Measurements from ENCODE around the gene ESYT1.

Gene ESYT1

GRCh38 chr12:56158926-56159461 lies 30.9 kb downstream of the ESYT1 start:
- peak overlapping the region; percentile 94 for H3K27ac ChIP-seq

DNA sequence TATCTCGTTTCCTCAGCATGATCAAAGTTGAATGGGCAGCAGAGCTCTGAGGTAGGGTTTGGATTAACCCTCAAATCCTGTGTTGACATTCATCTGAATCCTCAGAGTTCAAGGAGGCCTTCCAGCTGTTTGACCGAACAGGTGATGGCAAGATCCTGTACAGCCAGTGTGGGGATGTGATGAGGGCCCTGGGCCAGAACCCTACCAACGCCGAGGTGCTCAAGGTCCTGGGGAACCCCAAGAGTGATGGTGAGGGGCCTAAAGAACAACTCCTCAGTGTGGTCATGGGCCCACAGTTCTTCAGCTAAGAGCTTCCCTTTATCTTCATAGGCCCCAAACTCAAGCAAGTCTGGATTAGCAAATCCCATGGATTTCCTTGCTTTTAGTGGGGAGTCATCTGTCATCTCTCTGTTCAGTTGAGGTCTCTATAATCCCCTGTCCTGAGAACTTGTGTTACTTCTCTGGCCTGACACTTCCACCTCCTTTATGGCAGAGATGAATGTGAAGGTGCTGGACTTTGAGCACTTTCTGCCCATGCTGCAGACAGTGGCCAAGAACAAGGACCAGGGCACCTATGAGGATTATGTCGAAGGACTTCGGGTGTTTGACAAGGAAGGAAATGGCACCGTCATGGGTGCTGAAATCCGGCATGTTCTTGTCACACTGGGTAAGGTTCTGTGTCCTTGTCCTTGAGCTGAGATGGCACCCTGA lies 31.6 kb downstream of the ESYT1 start:
- peak overlapping the region; percentile 94 for H3K27ac ChIP-seq
- TF ChIP-seq CTCF (conservative IDR thresholded peaks at IDR 0.05) = no peak

More at GRCh38 chr12:56158926-56159461, 30.9 kb downstream of the ESYT1 start:
- no peak for TF ChIP-seq CTCF (conservative IDR thresholded peaks at IDR 0.05)

GRCh38 chr12:56160193-56160763 lies 32.2 kb downstream of the ESYT1 start:
- TF ChIP-seq CTCF (conservative IDR thresholded peaks at IDR 0.05) = no peak
- peak overlapping the region; percentile 94 for H3K27ac ChIP-seq

GRCh38 chr12:56160894-56161689 lies 33.0 kb downstream of the ESYT1 start:
- TF ChIP-seq CTCF (conservative IDR thresholded peaks at IDR 0.05) = no peak
- peak overlapping the region; percentile 94; the same call in 1 of the 2 replicates for H3K27ac ChIP-seq

- no peak for TF ChIP-seq CTCF (conservative IDR thresholded peaks at IDR 0.05)
- H3K27ac ChIP-seq = peak overlapping the region; percentile 94; the same call in 1 of the 2 replicates
Observed at GRCh38 chr12:56161690-56162351, 33.8 kb downstream of the ESYT1 start.

GRCh38 chr12:56162468-56163290 lies 34.6 kb downstream of the ESYT1 start:
- TF ChIP-seq CTCF (conservative IDR thresholded peaks at IDR 0.05) = no peak

More at GRCh38 chr12:56162468-56163290, 34.6 kb downstream of the ESYT1 start:
- no peak overlapping the region for H3K27ac ChIP-seq

Data from VCaP (cell line).